ENCODE results near the gene SFR1.
"Not testable (repeated sequence)": the region's sequence is repeated elsewhere in the genome, so short reads cannot be mapped to it uniquely, and the experiment has no call there.

SFR1 gene

DNA sequence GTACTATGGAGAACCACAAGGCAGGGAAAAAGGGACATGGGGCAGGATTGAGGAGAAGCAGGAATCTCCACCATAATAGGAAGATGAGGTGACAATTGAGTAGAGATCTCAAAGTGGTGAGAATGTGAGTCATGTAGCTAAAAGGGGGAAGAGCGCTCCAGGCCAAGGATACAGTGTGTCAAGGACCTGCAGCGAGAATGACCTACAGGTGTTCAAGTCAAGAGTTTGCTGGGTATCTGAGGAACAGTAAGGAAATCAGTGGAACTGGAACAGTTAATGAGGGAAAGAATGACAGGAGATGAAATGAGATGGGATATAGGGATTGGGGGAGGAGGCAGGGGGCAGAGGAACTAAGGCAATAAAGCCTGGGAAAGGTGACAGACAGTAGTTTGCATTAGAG, 33.6 kb downstream of the SFR1 start:
- Histone ChIP-seq H3K9me3 (ENCODE audit: control insufficient read depth, insufficient read depth, low read length) (no peaks in the 10 kb centered on the region), H3K27ac (ENCODE audit: low read length) (no peak overlapping the region), H3K4me1 (ENCODE audit: control insufficient read depth, insufficient read depth, low read length) (no peaks in the 10 kb centered on the region), H3K36me3 (ENCODE audit: control insufficient read depth, insufficient read depth, low read length) (no peaks in the 10 kb centered on the region), H3K27me3 (ENCODE audit: control insufficient read depth, insufficient read depth, low read length) (no peaks in the 10 kb centered on the region), H3K4me3 (ENCODE audit: low read length) (no peak overlapping the region)
- whole genome bisulfite sequencing (ENCODE audit: insufficient coverage, insufficient read length), result no CpG with 5 or more reads among the region's 2 CpGs
- no peak for DNase-seq (ENCODE audit: low read depth, low spot score)

GRCh38 chr10:104170610-104171254, 48.8 kb downstream of the SFR1 start:
- Histone ChIP-seq H3K9me3 (ENCODE audit: control insufficient read depth, insufficient read depth, low read length) (no peaks in the 10 kb centered on the region), H3K4me1 (ENCODE audit: control insufficient read depth, insufficient read depth, low read length) (0 out of 2 replicates have a peak, but pooled peaks cover 2% of the 10 kb centered on the region), H3K27me3 (ENCODE audit: control insufficient read depth, insufficient read depth, low read length) (no peaks in the 10 kb centered on the region), H3K36me3 (ENCODE audit: control insufficient read depth, insufficient read depth, low read length) (no peaks in the 10 kb centered on the region), H3K27ac (ENCODE audit: low read length) (no peak overlapping the region), H3K4me3 (ENCODE audit: low read length) (no peak overlapping the region)
- no peak for DNase-seq (ENCODE audit: low read depth, low spot score)
- no CpG with 5 or more reads among the region's 5 CpGs for WGBS (ENCODE audit: insufficient coverage, insufficient read length)

DNA sequence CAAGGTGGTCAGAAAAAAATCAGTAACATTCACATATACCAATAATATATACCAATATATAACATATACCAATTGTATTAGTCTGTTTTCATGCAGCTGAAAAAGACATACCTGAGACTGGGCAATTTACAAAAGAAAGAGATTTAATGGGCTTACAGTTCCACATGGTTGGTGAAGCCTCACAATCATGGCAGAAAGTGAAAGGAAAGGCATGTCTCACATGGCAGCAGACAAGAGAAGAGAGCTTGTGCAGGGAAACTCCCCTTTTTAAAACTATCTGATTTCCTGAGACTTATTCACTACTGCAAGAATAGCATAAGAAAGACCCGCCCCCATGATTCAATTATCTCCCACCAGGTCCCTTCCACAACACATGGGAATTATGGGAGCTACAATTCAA, 52.2 kb downstream of the SFR1 start:
- not testable (repeated sequence) for H3K4me1 ChIP-seq (ENCODE audit: control insufficient read depth, insufficient read depth, low read length)

More for the DNA sequence above, 52.2 kb downstream of the SFR1 start:
- H3K4me3 ChIP-seq (ENCODE audit: low read length); H3K9me3 ChIP-seq (ENCODE audit: control insufficient read depth, insufficient read depth, low read length); DNase-seq (ENCODE audit: low read depth, low spot score); H3K27me3 ChIP-seq (ENCODE audit: control insufficient read depth, insufficient read depth, low read length); H3K27ac ChIP-seq (ENCODE audit: low read length); H3K36me3 ChIP-seq (ENCODE audit: control insufficient read depth, insufficient read depth, low read length): not testable (repeated sequence)
- no CpG with 5 or more reads among the region's 1 CpG for WGBS (ENCODE audit: insufficient coverage, insufficient read length)

All from iPS DF 6.9 (cell line).